Naive thymus-derived CD4-positive, alpha-beta T cell (primary cell): ENCODE data around the gene NOA1. TPM values are rescaled to one million over a fixed set of nuclear protein-coding genes. Genes with fewer than 3 reads are reported as not detected.

ENCODE experiments used
- ATAC-seq: fragments of 150-1000 bp; cut with Tn5 transposase; 2 replicates; pipeline ENCODE4 v1.10.0; 2021; ENCODE audit warnings: mild to moderate bottlenecking, moderate library complexity
- CTCF ChIA-PET: fragments of 350-600 bp; sonication (Branson Sonifier 250); formaldehyde crosslinking; loops from one replicate; lab custom pipeline; 2021; ENCODE audit warnings: antibody characterized with exemption; lab: Charles Lee
- POLR2A ChIA-PET: fragments of 350-600 bp; sonication (Branson Sonifier 250); formaldehyde crosslinking; loops from one replicate; lab custom pipeline; 2021; ENCODE audit warnings: antibody characterized with exemption, inconsistent platforms; lab: Charles Lee
- DNase-seq, 9 donors: peaks; one replicate each; pipeline versions ENCODE4 v3.0.0 to v3.0.0-alpha.2; 2020 to 2022; ENCODE audit warnings: mixed read lengths in 1 of 9
- H3K27ac ChIP-seq: one replicate; pipeline ENCODE4 v1.7.0; 2013; ENCODE audit warnings: mild to moderate bottlenecking, low read depth, low read length, moderate library complexity
- H3K27me3 ChIP-seq, 2 donors: one replicate each; pipeline ENCODE4 v1.7.0; 2013; ENCODE audit warnings: low read length in 2 of 2, mild to moderate bottlenecking in 2 of 2, moderate library complexity in 2 of 2; ENCODE audit not compliant: control insufficient read depth in 2 of 2, insufficient read depth in 2 of 2
- H3K36me3 ChIP-seq, 3 experiments: 1 replicate in 2 of 3; 2 replicates in 1 of 3; pipeline ENCODE4 v1.7.0; 2013; ENCODE audit warnings: low read length in 3 of 3, mild to moderate bottlenecking in 3 of 3, moderate library complexity in 1 of 3; ENCODE audit not compliant: insufficient read depth in 3 of 3, control insufficient read depth in 2 of 3
- H3K4me1 ChIP-seq, 2 donors: one replicate each; pipeline ENCODE4 v1.7.0; 2013; ENCODE audit warnings: low read length in 2 of 2, mild to moderate bottlenecking in 2 of 2, moderate library complexity in 1 of 2; ENCODE audit not compliant: control insufficient read depth in 2 of 2, insufficient read depth in 2 of 2
- H3K4me3 ChIP-seq: 2 replicates; pipeline ENCODE4 v1.7.0; 2013; ENCODE audit warnings: mild to moderate bottlenecking, low read length
- H3K9me3 ChIP-seq, 3 experiments: 1 replicate in 2 of 3; 2 replicates in 1 of 3; pipeline ENCODE4 v1.7.0; 2013; ENCODE audit warnings: low read length in 3 of 3; ENCODE audit not compliant: control insufficient read depth in 2 of 3
- H3K27ac Mint-ChIP-seq, 9 donors: one replicate each; pipeline ENCODE4 v1.8.0; 2020 to 2022; ENCODE audit warnings: mixed read lengths in 9 of 9, mild to moderate bottlenecking in 8 of 9, moderate library complexity in 5 of 9, inconsistent platforms in 2 of 9
- H3K27me3 Mint-ChIP-seq, 5 donors: one replicate each; pipeline ENCODE4 v1.8.0; 2021 to 2022; ENCODE audit warnings: mixed read lengths in 5 of 5, mild to moderate bottlenecking in 1 of 5
- H3K36me3 Mint-ChIP-seq, 5 donors: one replicate each; pipeline ENCODE4 v1.8.0; 2020 to 2022; ENCODE audit warnings: mixed read lengths in 5 of 5, mild to moderate bottlenecking in 3 of 5, inconsistent platforms in 1 of 5
- H3K4me1 Mint-ChIP-seq, 7 donors: one replicate each; pipeline ENCODE4 v1.8.0; 2020 to 2022; ENCODE audit warnings: mixed read lengths in 7 of 7, mild to moderate bottlenecking in 3 of 7, inconsistent platforms in 1 of 7
- H3K4me3 Mint-ChIP-seq, 10 donors: one replicate each; pipeline ENCODE4 v1.8.0; 2020 to 2022; ENCODE audit warnings: mild to moderate bottlenecking in 10 of 10, mixed read lengths in 10 of 10, moderate library complexity in 6 of 10, inconsistent platforms in 2 of 10
- H3K9me3 Mint-ChIP-seq, 11 donors: one replicate each; pipeline ENCODE4 v1.8.0; 2020 to 2022; ENCODE audit warnings: mixed read lengths in 11 of 11, mild to moderate bottlenecking in 4 of 11, inconsistent platforms in 1 of 11, moderate library complexity in 1 of 11
- intact Hi-C, 2 donors: fragments of 100-400 bp; cut with micrococcal nuclease; formaldehyde crosslinking; loops; one replicate each; pipeline ENCODE4 v1.15.1; 2023
- polyA plus RNA-seq, 2 donors: library from polyadenylated mRNA; unstranded; fragments of 300-500 nt; fragmentation: Illumina TruSeq; gene quantifications; one replicate each; pipeline ENCODE4 v1.2.3, GENCODE V29; 2021
- total RNA-seq, 6 experiments: library from RNA in 5 of 6; stranded (reverse) in 5 of 6; gene quantifications; 1 replicate in 5 of 6; 2 replicates in 1 of 6; pipeline ENCODE4 v1.2.3 and lab custom pipeline; 2021 to 2026

The NOA1 gene
- total and polyA plus RNA-seq, 7 experiments from 2014 or later: 13.6 to 30.0 (median 21.4) TPM

DNA sequence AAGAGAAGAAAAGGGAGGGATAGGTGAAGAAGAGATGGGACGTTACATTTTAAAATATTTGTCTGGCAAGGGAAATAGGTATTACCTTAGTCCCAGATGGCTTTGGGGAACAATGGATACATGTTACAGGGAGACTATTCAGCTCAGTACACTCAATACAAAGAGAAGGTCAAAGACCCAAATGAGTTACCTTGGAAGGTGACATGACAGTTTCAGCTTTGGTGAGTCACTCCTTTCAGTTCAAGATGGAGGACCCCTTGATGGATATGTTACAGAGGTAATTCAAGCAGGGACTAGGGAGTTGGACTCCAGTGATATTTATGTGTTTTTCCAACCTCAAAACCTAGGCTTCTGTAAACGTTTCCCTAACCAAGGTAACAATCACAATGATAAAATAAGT lies 5.0 kb downstream of the NOA1 start:
- intact Hi-C loops: no loop called here

DNA sequence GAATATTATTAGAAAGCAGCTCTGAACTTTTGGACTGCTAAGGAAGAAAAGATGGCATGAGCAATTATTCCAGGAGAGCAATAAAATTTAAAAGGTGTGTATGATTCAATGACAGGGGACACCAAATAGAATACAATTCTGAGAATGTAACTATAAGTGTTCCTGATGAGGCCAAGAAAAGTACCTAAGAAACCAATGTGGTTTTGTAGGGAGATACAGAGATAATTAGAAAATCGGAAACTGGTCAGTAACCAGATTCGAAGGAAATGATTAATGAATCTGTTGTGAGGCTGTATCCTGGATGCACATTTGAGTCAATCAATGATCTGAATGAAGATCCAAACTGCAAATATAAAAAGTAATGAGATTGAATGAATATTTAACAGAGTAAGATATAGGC lies 6.0 kb downstream of the NOA1 start:
- Histone ChIP-seq H3K4me3 (no peak overlapping the region), H3K27me3 (no peaks in the 10 kb centered on the region), H3K27ac (no peak overlapping the region), H3K36me3 (peaks cover 5 to 73% (median 18%) of the 10 kb centered on the region in 3 experiments), H3K4me1 (peaks cover 12 to 13% of the 10 kb centered on the region in 2 donors), H3K9me3 (peaks cover 0 to 7% (median 0%) of the 10 kb centered on the region in 3 experiments)
- POLR2A ChIA-PET: no interaction called here
- DNase-seq (no peak), ATAC-seq (no peak)
- peaks cover 22 to 43% (median 31%) of the 10 kb centered on the region in 7 donors for H3K4me1 Mint-ChIP-seq
- peaks cover 0 to 11% (median 6%) of the 10 kb centered on the region in 11 donors for H3K9me3 Mint-ChIP-seq
- peaks cover 21 to 47% (median 40%) of the 10 kb centered on the region in 5 donors for H3K36me3 Mint-ChIP-seq
- H3K27me3 Mint-ChIP-seq: no peaks in the 10 kb centered on the region
- intact Hi-C loops: no loop called here
- CTCF ChIA-PET: no interaction called here
- no peak overlapping the region for H3K27ac Mint-ChIP-seq
- no peak overlapping the region for H3K4me3 Mint-ChIP-seq

More for the DNA sequence above, 5.0 kb downstream of the NOA1 start:
- DNase-seq (no peak), ATAC-seq (no peak)
- Mint-ChIP-seq H3K36me3 (peaks cover 21 to 44% (median 37%) of the 10 kb centered on the region in 5 donors), H3K4me1 (peaks cover 22 to 46% (median 31%) of the 10 kb centered on the region in 7 donors), H3K27me3 (peaks cover 0 to under 1% (median 0%) of the 10 kb centered on the region in 5 donors), H3K27ac (peak overlapping the region in 1 of 9 donors; percentile 43), H3K4me3 (peak overlapping the region in 1 of 10 donors; percentile 45), H3K9me3 (peaks cover 0 to 11% (median 6%) of the 10 kb centered on the region in 11 donors)
- no peak overlapping the region for H3K4me3 ChIP-seq
- H3K36me3 ChIP-seq: peaks cover 5 to 69% (median 13%) of the 10 kb centered on the region in 3 experiments
- H3K9me3 ChIP-seq: peaks cover 0 to 7% (median 0%) of the 10 kb centered on the region in 3 experiments
- POLR2A ChIA-PET: no interaction called here
- peaks cover 12 to 14% of the 10 kb centered on the region in 2 donors for H3K4me1 ChIP-seq
- H3K27ac ChIP-seq: no peak overlapping the region
- no peaks in the 10 kb centered on the region for H3K27me3 ChIP-seq
- CTCF ChIA-PET: interaction anchor here (0.6 kb wide), 1 partner anchor 10 kb away, joined by 3 read pairs; no protein-coding TSS in a partner anchor

DNA sequence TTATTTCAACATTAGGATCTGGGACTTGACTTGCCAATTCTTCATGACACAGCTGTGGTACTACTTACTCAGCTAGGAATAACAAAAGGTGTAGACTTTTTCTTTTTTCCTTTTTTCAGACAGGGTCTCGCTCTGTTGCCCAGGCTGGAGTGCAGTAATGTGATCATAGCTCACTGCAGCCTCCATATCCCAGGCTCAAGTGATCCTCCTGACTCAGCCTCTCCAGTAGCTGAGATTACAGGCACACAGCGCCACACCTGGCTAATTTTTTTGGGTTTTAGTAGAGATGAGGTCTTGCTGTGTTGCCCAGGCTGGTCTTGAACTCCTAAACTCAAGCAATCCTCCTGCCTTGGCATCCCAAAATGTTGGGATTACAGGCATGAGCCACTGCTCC lies 16.3 kb downstream of the NOA1 start:
- Histone ChIP-seq H3K4me3 (no peak overlapping the region), H3K4me1 (no peaks in the 10 kb centered on the region), H3K9me3 (no peaks in the 10 kb centered on the region), H3K27ac (no peak overlapping the region), H3K27me3 (no peaks in the 10 kb centered on the region), H3K36me3 (peaks cover 8 to 41% (median 13%) of the 10 kb centered on the region in 3 experiments)
- peaks cover 0 to 2% (median 0%) of the 10 kb centered on the region in 7 donors for H3K4me1 Mint-ChIP-seq
- peaks cover 0 to 23% (median 11%) of the 10 kb centered on the region in 5 donors for H3K36me3 Mint-ChIP-seq
- ATAC-seq (no peak), DNase-seq (no peak)
- POLR2A ChIA-PET: no interaction called here
- H3K27me3 Mint-ChIP-seq: no peaks in the 10 kb centered on the region
- H3K4me3 Mint-ChIP-seq: no peak overlapping the region
- H3K27ac Mint-ChIP-seq: no peak overlapping the region
- intact Hi-C loops: loop anchor here in 1 of 2 donors (2.0 kb wide), 1 partner anchor 16 kb away; the partner anchor contains the start of gene NOA1
- no peaks in the 10 kb centered on the region for H3K9me3 Mint-ChIP-seq
- CTCF ChIA-PET: no interaction called here

- no peaks in the 10 kb centered on the region for H3K9me3 Mint-ChIP-seq
- no peak overlapping the region for H3K27ac ChIP-seq
- CTCF ChIA-PET: interaction anchor here (0.6 kb wide), 1 partner anchor 567 kb away, joined by 3 read pairs; no protein-coding TSS in a partner anchor
- intact Hi-C loops: no loop called here
- H3K4me3 ChIP-seq: no peak overlapping the region
- H3K4me1 Mint-ChIP-seq: peaks cover 0 to 2% (median 0%) of the 10 kb centered on the region in 7 donors
- no peaks in the 10 kb centered on the region for H3K9me3 ChIP-seq
- H3K36me3 ChIP-seq: peaks cover 0 to 21% (median 9%) of the 10 kb centered on the region in 3 experiments
- DNase-seq (no peak), ATAC-seq (no peak)
- POLR2A ChIA-PET: no interaction called here
- no peaks in the 10 kb centered on the region for H3K27me3 ChIP-seq
- no peak overlapping the region for H3K4me3 Mint-ChIP-seq
- no peaks in the 10 kb centered on the region for H3K4me1 ChIP-seq
- H3K36me3 Mint-ChIP-seq: peaks cover 0 to 11% (median 6%) of the 10 kb centered on the region in 5 donors
- H3K27ac Mint-ChIP-seq: no peak overlapping the region
- no peaks in the 10 kb centered on the region for H3K27me3 Mint-ChIP-seq
Measured at GRCh38 chr4:56959100-56959499, 18.3 kb downstream of the NOA1 start.

DNA sequence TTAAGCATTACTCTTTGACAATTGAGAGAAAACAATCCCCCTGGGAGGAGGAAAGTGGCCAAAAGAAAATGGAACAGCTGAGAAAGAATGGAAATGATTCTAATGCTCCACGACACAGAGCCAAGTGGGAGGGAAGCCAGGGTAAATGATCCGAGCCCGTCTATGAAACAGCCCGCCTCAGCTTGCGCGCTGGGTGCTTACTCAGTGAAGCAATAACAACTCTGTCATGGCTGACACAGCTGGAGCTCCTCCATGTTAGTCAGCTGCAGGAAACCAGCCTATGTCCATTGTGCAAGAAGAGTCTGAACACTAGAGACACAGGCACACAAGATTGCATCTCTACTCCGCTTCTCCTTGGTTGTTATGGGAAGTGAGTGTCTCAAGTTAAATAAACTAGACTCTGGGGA lies 19.3 kb downstream of the NOA1 start:
- Mint-ChIP-seq H3K4me3 (no peak overlapping the region), H3K9me3 (no peaks in the 10 kb centered on the region), H3K27ac (no peak overlapping the region), H3K27me3 (no peaks in the 10 kb centered on the region), H3K36me3 (peaks cover 0 to 11% (median 4%) of the 10 kb centered on the region in 5 donors), H3K4me1 (peaks cover 0 to 2% (median 0%) of the 10 kb centered on the region in 7 donors)
- no peaks in the 10 kb centered on the region for H3K4me1 ChIP-seq
- ChIA-PET CTCF (no interaction called here), POLR2A (no interaction called here)
- H3K36me3 ChIP-seq: peaks cover 0 to 14% (median 9%) of the 10 kb centered on the region in 3 experiments
- DNase-seq: no peak
- H3K27ac ChIP-seq: no peak overlapping the region
- intact Hi-C loops: no loop called here
- H3K4me3 ChIP-seq: no peak overlapping the region
- ATAC-seq: peak; percentile 88
- no peaks in the 10 kb centered on the region for H3K9me3 ChIP-seq
- H3K27me3 ChIP-seq: no peaks in the 10 kb centered on the region

GRCh38 chr4:56953680-56954520 lies 23.5 kb downstream of the NOA1 start:
- Mint-ChIP-seq H3K4me1 (peaks cover 0 to 4% (median 0%) of the 10 kb centered on the region in 7 donors), H3K9me3 (no peaks in the 10 kb centered on the region), H3K4me3 (no peak overlapping the region), H3K27ac (no peak overlapping the region), H3K27me3 (no peaks in the 10 kb centered on the region), H3K36me3 (no peaks in the 10 kb centered on the region)
- ChIA-PET POLR2A (no interaction called here), CTCF (no interaction called here)
- H3K9me3 ChIP-seq: no peaks in the 10 kb centered on the region
- intact Hi-C loops: no loop called here
- no peak for ATAC-seq
- no peaks in the 10 kb centered on the region for H3K4me1 ChIP-seq
- no peak overlapping the region for H3K27ac ChIP-seq
- no peaks in the 10 kb centered on the region for H3K27me3 ChIP-seq
- no peak for DNase-seq
- H3K4me3 ChIP-seq: no peak overlapping the region
- H3K36me3 ChIP-seq: no peaks in the 10 kb centered on the region
